Muscle of back (tissue), 11 donors: ENCODE results near the gene SPAG16. TPM values are rescaled to one million over a fixed set of nuclear protein-coding genes. Genes with fewer than 3 reads are reported as not detected.

ENCODE experiments used
- DNase-seq, 3 donors: peaks; one replicate each; pipeline versions ENCODE4 v3.0.0 to v3.0.0-alpha.2; 2013
- polyA plus RNA-seq, 10 donors: library from polyadenylated mRNA; unstranded; fragments of 120-200 nt; gene quantifications; one replicate each; pipeline ENCODE4 v1.2.1, GENCODE V29; 2013; ENCODE audit not compliant: insufficient read length in 10 of 10

SPAG16 gene
- polyA plus RNA-seq, 10 donors: 17.4 to 24.3 (median 20.1) TPM

GRCh38 chr2:214244847-214245246, 960.6 kb downstream of the SPAG16 start:
- peak in 1 of 3 donors; percentile 15 for DNase-seq

- no peak for DNase-seq
Observed at GRCh38 chr2:214246417-214246816, 962.2 kb downstream of the SPAG16 start.

- DNase-seq: no peak
Observed at GRCh38 chr2:214247531-214247930, 963.3 kb downstream of the SPAG16 start.

- no peak for DNase-seq
Observed at GRCh38 chr2:214255046-214255445, 970.8 kb downstream of the SPAG16 start.

GRCh38 chr2:214261683-214262082, 977.4 kb downstream of the SPAG16 start:
- no peak for DNase-seq

GRCh38 chr2:214264171-214264570, 979.9 kb downstream of the SPAG16 start:
- DNase-seq: no peak

- no peak for DNase-seq
Observed at GRCh38 chr2:214265991-214266489, 981.8 kb downstream of the SPAG16 start.

GRCh38 chr2:214277880-214278279, 993.6 kb downstream of the SPAG16 start:
- DNase-seq: no peak

- DNase-seq: no peak
Observed at GRCh38 chr2:214286011-214286410, 1001.7 kb downstream of the SPAG16 start.

GRCh38 chr2:214293593-214293992, 1009.3 kb downstream of the SPAG16 start:
- DNase-seq: no peak

- no peak for DNase-seq
Observed at GRCh38 chr2:214294426-214294825, 1010.2 kb downstream of the SPAG16 start.

- DNase-seq: no peak
Observed at GRCh38 chr2:214297423-214297822, 1013.2 kb downstream of the SPAG16 start.

- DNase-seq: peak in 1 of 3 donors; percentile 1
Observed at GRCh38 chr2:214310319-214310718, 1026.1 kb downstream of the SPAG16 start.

GRCh38 chr2:214311031-214311533, 1026.8 kb downstream of the SPAG16 start:
- no peak for DNase-seq

- no peak for DNase-seq
Observed at GRCh38 chr2:214311931-214312749, 1027.9 kb downstream of the SPAG16 start.

- no peak for DNase-seq
Observed at GRCh38 chr2:214315324-214315723, 1031.1 kb downstream of the SPAG16 start.

- DNase-seq: no peak
Observed at GRCh38 chr2:214320211-214320610, 1035.9 kb downstream of the SPAG16 start.

GRCh38 chr2:214322662-214323061, 1038.4 kb downstream of the SPAG16 start:
- DNase-seq: peak in 1 of 3 donors; percentile 6

GRCh38 chr2:214325404-214325803, 1041.1 kb downstream of the SPAG16 start:
- no peak for DNase-seq

- DNase-seq: no peak
Observed at GRCh38 chr2:214328941-214329340, 1044.7 kb downstream of the SPAG16 start.

- no peak for DNase-seq
Observed at GRCh38 chr2:214341646-214342045, 1057.4 kb downstream of the SPAG16 start.

GRCh38 chr2:214358506-214358905, 1074.2 kb downstream of the SPAG16 start:
- DNase-seq: no peak

- no peak for DNase-seq
Observed at GRCh38 chr2:214361116-214361515, 1076.9 kb downstream of the SPAG16 start.
